ENCODE measurements around the gene SLC39A11.
"Not testable (repeated sequence)": the region's sequence is repeated elsewhere in the genome, so short reads cannot be mapped to it uniquely, and the experiment has no call there.

SLC39A11 gene

GRCh38 chr17:72790190-72790589 is 302.3 kb downstream of the SLC39A11 start:
- DNase-seq (ENCODE audit: low read depth, low spot score), result no peak

GRCh38 chr17:72789711-72790110 is 302.8 kb downstream of the SLC39A11 start:
- DNase-seq (ENCODE audit: low read depth, low spot score), result no peak

- no peak for DNase-seq (ENCODE audit: low read depth, low spot score)
These were observed 303.4 kb downstream of the SLC39A11 start for GRCh38 chr17:72788950-72789585.

- DNase-seq (ENCODE audit: low read depth, low spot score), result no peak
These were observed 306.3 kb downstream of the SLC39A11 start for GRCh38 chr17:72786209-72786608.

- no peak for DNase-seq (ENCODE audit: low read depth, low spot score)
These were observed 309.3 kb downstream of the SLC39A11 start for GRCh38 chr17:72782985-72783701.

GRCh38 chr17:72782437-72782836 is 310.1 kb downstream of the SLC39A11 start:
- not testable (repeated sequence) for DNase-seq (ENCODE audit: low read depth, low spot score)

- no peak for DNase-seq (ENCODE audit: low read depth, low spot score)
These were observed 314.0 kb downstream of the SLC39A11 start for GRCh38 chr17:72778169-72779151.

GRCh38 chr17:72775919-72776318 is 316.6 kb downstream of the SLC39A11 start:
- no peak for DNase-seq (ENCODE audit: low read depth, low spot score)

GRCh38 chr17:72775237-72775636 is 317.3 kb downstream of the SLC39A11 start:
- DNase-seq (ENCODE audit: low read depth, low spot score), result no peak

- no peak for DNase-seq (ENCODE audit: low read depth, low spot score)
These were observed 318.3 kb downstream of the SLC39A11 start for GRCh38 chr17:72774236-72774635.

- DNase-seq (ENCODE audit: low read depth, low spot score), result not testable (repeated sequence)
These were observed 319.3 kb downstream of the SLC39A11 start for GRCh38 chr17:72773225-72773624.

GRCh38 chr17:72772331-72772821 is 320.1 kb downstream of the SLC39A11 start:
- DNase-seq (ENCODE audit: low read depth, low spot score), result no peak

- DNase-seq (ENCODE audit: low read depth, low spot score), result no peak
These were observed 320.8 kb downstream of the SLC39A11 start for GRCh38 chr17:72771734-72772133.

GRCh38 chr17:72766761-72767356 is 325.6 kb downstream of the SLC39A11 start:
- no peak for DNase-seq (ENCODE audit: low read depth, low spot score)

GRCh38 chr17:72765368-72766153 is 326.9 kb downstream of the SLC39A11 start:
- no peak for DNase-seq (ENCODE audit: low read depth, low spot score)

- no peak for DNase-seq (ENCODE audit: low read depth, low spot score)
These were observed 327.9 kb downstream of the SLC39A11 start for GRCh38 chr17:72764632-72765041.

GRCh38 chr17:72763981-72764380 is 328.5 kb downstream of the SLC39A11 start:
- DNase-seq (ENCODE audit: low read depth, low spot score), result no peak

- DNase-seq (ENCODE audit: low read depth, low spot score), result not testable (repeated sequence)
These were observed 330.5 kb downstream of the SLC39A11 start for GRCh38 chr17:72761893-72762575.

GRCh38 chr17:72761431-72761830 is 331.1 kb downstream of the SLC39A11 start:
- DNase-seq (ENCODE audit: low read depth, low spot score), result no peak

GRCh38 chr17:72760368-72760767 is 332.1 kb downstream of the SLC39A11 start:
- DNase-seq (ENCODE audit: low read depth, low spot score), result no peak

Data from activated naive CD8-positive, alpha-beta T cell treated with anti-CD3 and anti-CD28 coated beads, Interleukin-2, amount 50 U/mL, for 16 hours (primary cell).